ENCODE results near the gene PLEKHA4. TPM values are rescaled to one million over a fixed set of nuclear protein-coding genes. Genes with fewer than 3 reads are reported as not detected.
"Not testable (repeated sequence)": the region's sequence is repeated elsewhere in the genome, so short reads cannot be mapped to it uniquely, and the experiment has no call there.

Gene PLEKHA4
- total and polyA plus RNA-seq, 9 donors, result 18.3 to 96.5 (median 51.5) TPM

GRCh38 chr19:48897181-48897580, 28.8 kb upstream of the PLEKHA4 start:
- no peak for DNase-seq
- intact Hi-C loops (cut with DNase I), result no loop called here
- H3K36me3 ChIP-seq, result no peaks in the 10 kb centered on the region
- no peaks in the 10 kb centered on the region for H3K27me3 ChIP-seq
- WGBS, 3 donors, result 81 to 83% (median 82%) methylated on average over 5 of the region's 5 CpGs
- H3K4me1 ChIP-seq (ENCODE audit: insufficient read depth), result peaks cover 1% of the 10 kb centered on the region
- peak overlapping the region; percentile 63 to 75 for H3K27ac ChIP-seq
- no peak overlapping the region for H3K4me3 ChIP-seq
- H3K9me3 ChIP-seq, result no peaks in the 10 kb centered on the region
- TF ChIP-seq EP300 (IDR thresholded peaks at IDR 0.05) (no peak), POLR2A (IDR thresholded peaks at IDR 0.05) (no peak)
- TF ChIP-seq, protein P1, sequence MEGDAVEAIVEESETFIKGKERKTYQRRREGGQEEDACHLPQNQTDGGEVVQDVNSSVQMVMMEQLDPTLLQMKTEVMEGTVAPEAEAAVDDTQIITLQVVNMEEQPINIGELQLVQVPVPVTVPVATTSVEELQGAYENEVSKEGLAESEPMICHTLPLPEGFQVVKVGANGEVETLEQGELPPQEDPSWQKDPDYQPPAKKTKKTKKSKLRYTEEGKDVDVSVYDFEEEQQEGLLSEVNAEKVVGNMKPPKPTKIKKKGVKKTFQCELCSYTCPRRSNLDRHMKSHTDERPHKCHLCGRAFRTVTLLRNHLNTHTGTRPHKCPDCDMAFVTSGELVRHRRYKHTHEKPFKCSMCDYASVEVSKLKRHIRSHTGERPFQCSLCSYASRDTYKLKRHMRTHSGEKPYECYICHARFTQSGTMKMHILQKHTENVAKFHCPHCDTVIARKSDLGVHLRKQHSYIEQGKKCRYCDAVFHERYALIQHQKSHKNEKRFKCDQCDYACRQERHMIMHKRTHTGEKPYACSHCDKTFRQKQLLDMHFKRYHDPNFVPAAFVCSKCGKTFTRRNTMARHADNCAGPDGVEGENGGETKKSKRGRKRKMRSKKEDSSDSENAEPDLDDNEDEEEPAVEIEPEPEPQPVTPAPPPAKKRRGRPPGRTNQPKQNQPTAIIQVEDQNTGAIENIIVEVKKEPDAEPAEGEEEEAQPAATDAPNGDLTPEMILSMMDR (IDR thresholded peaks at IDR 0.05), result no peak

DNA sequence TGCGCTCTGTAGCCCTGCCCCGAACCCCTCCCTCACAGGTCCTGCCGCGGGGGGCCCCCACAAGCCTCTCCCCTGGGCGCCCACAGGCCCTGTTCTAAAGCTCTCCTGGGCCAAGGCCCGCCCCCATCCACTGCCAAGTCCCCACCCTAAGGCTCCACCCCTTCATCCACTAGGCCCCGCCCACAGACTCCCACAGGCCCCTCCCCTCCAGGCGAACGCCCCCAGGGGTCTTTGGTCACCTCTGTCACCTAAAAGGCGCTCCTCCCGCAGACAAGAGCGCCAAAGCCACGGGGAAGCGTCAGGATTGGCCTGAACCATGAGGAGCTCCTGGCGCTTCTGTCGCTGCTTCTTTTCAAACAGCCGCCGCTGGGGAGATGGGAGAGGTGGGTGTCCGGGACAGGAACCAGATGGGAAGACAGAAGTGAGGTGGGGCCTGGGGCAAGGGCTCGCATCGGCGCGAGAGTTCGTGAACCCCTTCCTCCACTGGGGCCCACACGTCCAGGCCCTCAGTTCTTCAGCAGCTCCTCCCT, 27.8 kb upstream of the PLEKHA4 start:
- intact Hi-C loops (cut with DNase I), result no loop called here
- H3K9me3 ChIP-seq, result no peaks in the 10 kb centered on the region
- no peaks in the 10 kb centered on the region for H3K36me3 ChIP-seq
- H3K27me3 ChIP-seq, result no peaks in the 10 kb centered on the region
- 6 to 14% (median 7%) methylated on average over 21 to 25 of the region's 25 CpGs for WGBS, 3 donors
- peak; percentile 83 to 88 (median 85) for DNase-seq
- peak overlapping the region; percentile 75 to 83 for H3K27ac ChIP-seq
- H3K4me3 ChIP-seq, result peak overlapping the region; percentile 42
- peaks cover 1% of the 10 kb centered on the region for H3K4me1 ChIP-seq (ENCODE audit: insufficient read depth)
- no peak for TF ChIP-seq EP300 (IDR thresholded peaks at IDR 0.05)
- TF ChIP-seq, protein P1 (IDR thresholded peaks at IDR 0.05), result peak in 1 of 3 donors; percentile 13

GRCh38 chr19:48895226-48895625, 26.8 kb upstream of the PLEKHA4 start:
- Histone ChIP-seq H3K4me1 (ENCODE audit: insufficient read depth) (no peaks in the 10 kb centered on the region), H3K9me3 (no peaks in the 10 kb centered on the region), H3K4me3 (no peak overlapping the region), H3K27me3 (no peaks in the 10 kb centered on the region), H3K36me3 (no peaks in the 10 kb centered on the region), H3K27ac (no peak overlapping the region)
- TF ChIP-seq EP300 (IDR thresholded peaks at IDR 0.05), result no peak
- no peak for TF ChIP-seq POLR2A (IDR thresholded peaks at IDR 0.05)
- TF ChIP-seq, protein P1 (IDR thresholded peaks at IDR 0.05), result no peak
- 62 to 79% (median 75%) methylated on average over 21 of the region's 21 CpGs for WGBS, 3 donors
- intact Hi-C loops (cut with DNase I), result no loop called here
- peak in 1 of 5 donors; percentile 46 for DNase-seq

DNA sequence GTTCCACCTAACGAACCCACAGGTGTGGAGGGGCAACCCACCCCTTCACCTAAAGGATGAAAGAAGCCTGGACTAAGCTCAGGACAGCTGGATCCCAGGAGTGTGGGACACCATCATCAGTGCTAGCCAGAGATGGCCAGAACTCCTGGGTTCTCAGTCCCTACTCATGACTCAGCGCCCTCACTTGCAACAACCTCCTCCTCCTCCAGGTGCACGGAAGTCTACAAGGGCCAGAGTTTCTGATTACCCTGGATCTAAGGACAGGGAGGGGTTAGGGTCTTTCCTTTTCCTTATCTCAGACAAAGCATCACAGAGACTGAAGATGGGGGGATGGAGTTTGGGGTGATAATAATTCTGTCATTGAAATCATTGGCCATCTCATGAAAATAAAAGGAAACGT, 22.1 kb upstream of the PLEKHA4 start:
- Histone ChIP-seq H3K4me1 (ENCODE audit: insufficient read depth) (no peaks in the 10 kb centered on the region), H3K9me3 (no peaks in the 10 kb centered on the region), H3K27ac (no peak overlapping the region), H3K36me3 (no peaks in the 10 kb centered on the region), H3K27me3 (no peaks in the 10 kb centered on the region), H3K4me3 (no peak overlapping the region)
- no peak for DNase-seq
- TF ChIP-seq, protein P1 (IDR thresholded peaks at IDR 0.05), result no peak
- TF ChIP-seq EP300 (IDR thresholded peaks at IDR 0.05), result no peak
- no peak for TF ChIP-seq POLR2A (IDR thresholded peaks at IDR 0.05)
- WGBS, 3 donors, result 77 to 83% (median 82%) methylated on average over 4 of the region's 4 CpGs
- intact Hi-C loops (cut with DNase I), result no loop called here

DNA sequence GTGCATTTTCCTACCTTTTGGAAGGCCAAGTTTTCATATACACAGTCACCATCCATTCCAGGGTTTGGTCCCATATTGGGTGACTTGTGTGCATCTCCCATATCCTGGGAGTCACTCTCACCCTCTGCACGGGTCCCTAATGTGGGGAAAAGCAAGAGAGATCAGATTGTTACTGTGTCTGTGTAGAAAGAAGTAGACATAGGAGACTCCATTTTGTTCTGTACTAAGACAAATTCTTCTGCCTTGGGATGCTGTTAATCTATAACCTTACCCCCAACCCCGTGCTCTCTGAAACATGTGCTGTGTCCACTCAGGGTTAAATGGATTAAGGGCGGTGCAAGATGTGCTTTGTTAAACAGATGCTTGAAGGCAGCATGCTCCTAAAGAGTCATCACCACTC, 21.1 kb upstream of the PLEKHA4 start:
- H3K4me1 ChIP-seq (ENCODE audit: insufficient read depth); intact Hi-C loops (cut with DNase I); H3K27ac ChIP-seq; H3K36me3 ChIP-seq; H3K9me3 ChIP-seq; H3K4me3 ChIP-seq; DNase-seq; H3K27me3 ChIP-seq: not testable (repeated sequence)
- 75 to 84% (median 82%) methylated on average over 2 to 3 of the region's 3 CpGs for WGBS, 3 donors

Data from ovary (tissue), 9 donors.